SK-N-MC (cell line): ENCODE results near the gene FOXRED2.

ENCODE experiments used
- DNase-seq: peaks from one replicate; pipeline ENCODE4 v3.0.0-alpha.2; 2011; ENCODE audit warnings: low read depth, low spot score
- H3K27ac ChIP-seq: fragments of 200-600 bp; sonication (generic); 2 replicates; pipeline ENCODE4 v1.5.1; 2016; ENCODE audit warnings: mixed run types
- H3K36me3 ChIP-seq: fragments of 200-600 bp; sonication (generic); 2 replicates; pipeline ENCODE4 v1.6.1; 2017; ENCODE audit warnings: antibody characterized with exemption, low read length, mixed read lengths; ENCODE audit not compliant: insufficient read depth
- H3K4me3 ChIP-seq: fragments of 200-600 bp; sonication (generic); 2 replicates; pipeline ENCODE4 v1.5.1; 2016
- H3K9ac ChIP-seq: fragments of 200-600 bp; sonication (generic); 2 replicates; pipeline ENCODE4 v1.8.0; 2017; ENCODE audit warnings: mixed run types, mixed read lengths; ENCODE audit not compliant: insufficient read length
- H3K9me3 ChIP-seq: fragments of 200-600 bp; sonication (generic); 2 replicates; pipeline ENCODE4 v1.6.1; 2017; ENCODE audit warnings: low read depth, mild to moderate bottlenecking, antibody characterized with exemption, low read length, moderate library complexity, mixed read lengths
- EZH2 ChIP-seq: fragments of 200-600 bp; sonication (generic); IDR thresholded peaks from one replicate; pipeline ENCODE4 v1.6.1; 2017; ENCODE audit warnings: antibody characterized with exemption
- FOXP2 ChIP-seq: optimal IDR thresholded peaks from 2 replicates; pipeline ENCODE3; 2011; ENCODE audit warnings: mild to moderate bottlenecking, moderate library complexity; ENCODE audit not compliant: insufficient read depth; ENCODE audit errors: extremely low read length, control extremely low read depth
- POLR2AphosphoS5 ChIP-seq: IDR thresholded peaks from 2 replicates; pipeline ENCODE4 v1.6.1; 2012; ENCODE audit warnings: mild to moderate bottlenecking, low read depth, low read length, borderline replicate concordance

The FOXRED2 gene

GRCh38 chr22:36439481-36440271, 67.2 kb downstream of the FOXRED2 start:
- H3K36me3 ChIP-seq: no peaks in the 10 kb centered on the region
- no peak overlapping the region for H3K9ac ChIP-seq
- H3K9me3 ChIP-seq: no peaks in the 10 kb centered on the region
- TF ChIP-seq FOXP2 (no peak), EZH2 (no peak), POLR2AphosphoS5 (no peak)
- H3K27ac ChIP-seq: no peak overlapping the region
- no peak overlapping the region for H3K4me3 ChIP-seq
- DNase-seq: no peak
